GM12892 (cell line): ENCODE measurements around the gene MTHFR.

ENCODE experiments used
- DNase-seq: peaks from one replicate; pipeline ENCODE4 v3.0.0; 2011; ENCODE audit not compliant: insufficient read length
- FAIRE-seq: peaks from 2 replicates; lab custom pipeline; 2011; peaks lifted over from hg19 to GRCh38; lab: Jason Lieb, UNC
- POLR2A ChIP-seq: IDR thresholded peaks from 2 replicates; pipeline ENCODE4 v1.6.1; 2011; ENCODE audit warnings: low read depth, low read length, control low read depth
- POLR2AphosphoS5 ChIP-seq: IDR thresholded peaks from 2 replicates; pipeline ENCODE4 v1.6.1; 2011; ENCODE audit warnings: low read depth, low read length, control low read depth
- TAF1 ChIP-seq: IDR thresholded peaks from 2 replicates; pipeline ENCODE4 v1.6.1; 2011; ENCODE audit warnings: low read depth, mild to moderate bottlenecking, control low read depth, low read length, borderline replicate concordance

Gene MTHFR

DNA sequence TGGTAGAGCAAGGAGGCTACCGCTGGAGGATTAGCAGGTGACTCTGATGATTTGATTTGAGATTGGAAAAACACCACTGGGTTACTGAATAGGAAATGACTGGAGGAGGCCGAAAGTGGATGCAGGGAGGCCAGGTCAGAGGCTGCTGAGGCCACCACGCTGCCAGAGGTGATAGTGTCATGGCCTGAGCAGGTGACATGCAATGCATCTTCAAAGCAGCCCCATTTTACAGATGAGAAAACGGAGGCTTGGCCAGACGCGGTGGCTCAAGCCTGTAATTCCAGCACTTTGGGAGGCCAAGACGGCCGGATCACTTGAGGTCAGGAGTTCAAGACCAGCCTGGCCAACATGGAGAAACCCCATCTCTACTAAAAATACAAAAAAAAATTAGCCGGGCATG lies 31.0 kb downstream of the MTHFR start:
- DNase-seq = no peak
- TF ChIP-seq POLR2A (no peak), TAF1 (no peak), POLR2AphosphoS5 (no peak)
- FAIRE-seq = no peak

DNA sequence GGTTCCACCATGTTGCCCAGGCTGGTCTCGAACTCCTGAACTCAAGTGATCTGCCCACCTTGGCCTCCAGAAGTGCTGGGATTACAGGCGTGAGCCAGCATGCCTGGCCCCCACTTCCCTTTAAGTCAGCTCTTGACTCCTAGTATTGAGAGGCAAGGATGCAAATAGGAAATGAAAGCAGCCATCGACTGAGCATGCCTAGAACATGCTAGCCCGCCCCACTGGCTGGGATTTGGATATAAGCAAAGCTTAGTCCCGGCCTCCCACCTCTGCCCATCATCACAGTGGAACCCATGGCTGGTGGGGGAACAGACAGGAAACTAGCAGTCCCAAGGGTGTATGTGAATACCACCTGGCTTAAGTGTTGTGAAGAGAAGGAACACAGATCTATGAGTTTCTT lies 33.3 kb downstream of the MTHFR start:
- TF ChIP-seq POLR2AphosphoS5 (no peak), TAF1 (no peak), POLR2A (no peak)
- DNase-seq (no peak), FAIRE-seq (peak; percentile 73)

DNA sequence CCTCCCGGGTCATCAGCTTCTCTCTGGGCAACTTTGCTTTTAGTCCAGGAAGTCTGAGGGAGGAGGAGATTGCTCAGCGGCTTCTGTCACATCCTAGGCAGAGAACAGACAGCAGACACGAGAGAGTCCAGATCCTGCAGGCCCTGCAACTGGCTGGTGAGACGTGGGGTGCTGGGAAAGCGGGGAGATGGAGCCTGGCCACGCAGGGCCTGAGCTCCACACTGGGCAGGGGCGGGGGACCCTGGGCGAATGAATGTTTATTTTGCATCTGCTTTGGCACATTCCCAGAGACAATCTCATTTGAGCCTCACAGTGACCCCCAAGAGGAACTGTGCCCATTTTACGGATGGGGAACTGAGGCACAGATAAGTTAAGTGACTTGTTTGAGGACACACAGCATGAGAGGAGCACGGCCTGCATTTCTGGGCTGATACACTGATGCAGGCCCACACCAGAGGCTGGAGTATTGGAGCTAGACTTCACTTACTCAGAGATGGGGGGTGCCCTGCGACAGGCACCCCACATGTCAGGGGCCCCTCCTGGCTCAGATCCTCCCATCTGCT lies 34.2 kb downstream of the MTHFR start:
- TF ChIP-seq POLR2A (no peak), POLR2AphosphoS5 (no peak), TAF1 (no peak)
- FAIRE-seq (no peak), DNase-seq (no peak)

DNA sequence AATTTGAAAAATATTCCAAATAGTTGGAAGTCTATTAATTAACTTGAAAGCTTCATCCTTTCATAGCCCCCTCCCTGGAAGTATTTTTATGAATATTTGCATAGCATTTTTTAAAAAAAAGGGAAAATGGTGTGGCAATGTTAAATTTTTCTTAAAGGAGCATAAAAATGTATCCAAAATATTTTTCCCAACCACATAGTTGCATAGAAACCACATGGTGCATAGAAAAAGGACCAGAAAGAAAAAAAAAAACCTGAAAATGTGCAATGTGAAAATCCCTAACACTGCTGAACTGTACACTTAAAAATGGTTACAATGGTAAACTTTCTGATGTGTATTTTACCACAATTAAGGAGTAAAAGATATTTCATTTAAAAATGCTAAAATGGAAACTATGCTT lies 35.8 kb downstream of the MTHFR start:
- no peak for TF ChIP-seq POLR2A
- TF ChIP-seq POLR2AphosphoS5 = no peak
- no peak for TF ChIP-seq TAF1
- FAIRE-seq (no peak), DNase-seq (no peak)

DNA sequence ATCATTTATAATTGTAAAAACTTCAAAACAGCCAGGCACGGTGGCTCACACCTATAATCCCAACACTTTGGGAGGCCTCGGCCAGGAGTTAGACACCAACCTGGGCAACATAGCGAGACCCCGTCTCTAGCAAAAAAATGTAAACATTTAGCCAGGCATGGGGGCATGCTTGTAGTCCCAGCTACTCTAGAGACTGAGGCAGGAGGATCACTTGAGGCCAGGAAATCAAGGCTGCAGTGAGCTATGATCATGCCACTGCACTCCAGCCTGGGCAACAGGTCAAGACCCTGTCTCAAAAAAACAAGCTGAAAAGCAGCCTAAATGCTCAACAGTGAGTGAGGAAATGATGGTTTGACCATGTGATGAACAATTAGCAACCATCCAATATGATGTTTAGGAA lies 36.5 kb downstream of the MTHFR start:
- DNase-seq (no peak), FAIRE-seq (no peak)
- TF ChIP-seq TAF1 (no peak), POLR2A (no peak), POLR2AphosphoS5 (no peak)

DNA sequence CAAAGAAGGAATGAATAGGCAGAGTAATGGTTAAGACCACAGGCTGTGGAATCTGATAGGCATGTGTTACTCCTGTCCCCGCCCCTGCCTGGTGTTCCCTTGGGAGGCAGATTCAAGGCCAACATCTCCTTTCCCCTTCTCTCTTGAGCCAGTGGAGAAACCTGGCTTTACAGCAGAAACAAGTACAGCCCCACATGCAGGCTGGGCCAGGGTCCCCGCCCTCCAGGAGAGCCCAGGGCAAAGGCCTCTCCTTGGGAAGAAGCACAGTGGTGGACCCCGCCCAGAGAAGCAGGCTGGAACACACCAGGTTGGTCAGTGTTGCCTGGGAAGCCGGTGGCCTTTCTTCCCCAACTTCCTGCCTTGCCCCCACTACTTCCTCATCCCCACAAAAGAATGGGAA lies 36.9 kb downstream of the MTHFR start:
- DNase-seq (no peak), FAIRE-seq (no peak)
- TF ChIP-seq TAF1 (no peak), POLR2A (no peak), POLR2AphosphoS5 (no peak)

DNA sequence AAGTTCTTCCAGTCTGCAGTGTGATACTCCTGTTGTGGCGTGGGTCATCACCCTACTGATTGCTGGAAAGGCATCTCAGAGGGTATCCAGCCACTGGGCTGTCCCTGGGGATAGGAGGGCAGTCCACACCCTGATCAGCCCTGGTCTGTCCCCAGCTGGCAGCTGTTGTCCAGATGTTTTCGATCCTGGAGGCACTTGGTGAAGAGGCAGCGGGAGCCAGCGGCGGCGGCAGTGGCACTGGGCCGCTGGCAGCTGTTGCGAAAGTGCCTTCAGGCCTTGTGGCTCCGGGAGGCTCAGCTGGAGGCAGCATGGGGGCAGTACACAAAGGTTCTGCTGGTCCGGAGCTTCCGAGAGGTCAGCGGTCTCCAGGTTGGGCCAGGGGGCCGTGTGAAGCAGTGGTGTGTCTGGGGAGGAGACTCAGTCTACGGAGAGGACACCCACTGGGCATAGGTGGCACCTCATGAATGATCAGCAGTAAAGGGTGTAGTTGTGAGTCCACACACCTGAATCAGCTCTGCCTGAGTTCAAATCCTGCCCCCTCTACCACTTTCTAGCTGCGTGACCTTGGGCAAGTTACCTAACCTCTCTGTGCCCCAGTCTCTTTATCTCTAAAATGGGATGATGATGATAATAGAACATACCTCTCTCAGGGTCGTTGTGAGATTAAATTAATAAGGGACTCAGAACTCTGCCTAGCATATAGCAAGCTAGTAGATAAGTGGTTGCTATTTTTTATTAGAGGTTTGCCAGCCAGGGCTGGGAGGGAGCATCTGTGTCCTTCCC lies 37.7 kb downstream of the MTHFR start:
- no peak for TF ChIP-seq POLR2AphosphoS5
- no peak for TF ChIP-seq TAF1
- TF ChIP-seq POLR2A = no peak
- no peak for FAIRE-seq
- no peak for DNase-seq

DNA sequence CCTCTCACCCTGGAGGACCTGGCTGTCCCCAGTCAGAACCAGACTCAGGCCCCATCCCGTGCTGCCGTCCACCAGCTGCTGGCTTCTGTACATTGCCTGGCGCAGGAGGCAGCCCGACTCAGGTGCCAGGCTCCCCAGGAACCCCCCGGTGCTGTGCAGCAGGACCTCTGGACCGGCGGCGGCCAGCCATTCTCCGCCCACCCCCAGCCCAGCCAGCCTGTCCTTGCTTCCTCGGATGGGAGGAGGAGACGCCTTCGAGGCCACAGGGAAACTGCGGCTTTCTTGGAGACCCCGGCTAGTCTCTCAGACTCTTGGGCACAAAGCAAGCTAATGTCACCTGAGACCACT lies 39.4 kb downstream of the MTHFR start:
- TF ChIP-seq TAF1 (no peak), POLR2AphosphoS5 (no peak)
- no peak for FAIRE-seq
- DNase-seq = no peak

DNA sequence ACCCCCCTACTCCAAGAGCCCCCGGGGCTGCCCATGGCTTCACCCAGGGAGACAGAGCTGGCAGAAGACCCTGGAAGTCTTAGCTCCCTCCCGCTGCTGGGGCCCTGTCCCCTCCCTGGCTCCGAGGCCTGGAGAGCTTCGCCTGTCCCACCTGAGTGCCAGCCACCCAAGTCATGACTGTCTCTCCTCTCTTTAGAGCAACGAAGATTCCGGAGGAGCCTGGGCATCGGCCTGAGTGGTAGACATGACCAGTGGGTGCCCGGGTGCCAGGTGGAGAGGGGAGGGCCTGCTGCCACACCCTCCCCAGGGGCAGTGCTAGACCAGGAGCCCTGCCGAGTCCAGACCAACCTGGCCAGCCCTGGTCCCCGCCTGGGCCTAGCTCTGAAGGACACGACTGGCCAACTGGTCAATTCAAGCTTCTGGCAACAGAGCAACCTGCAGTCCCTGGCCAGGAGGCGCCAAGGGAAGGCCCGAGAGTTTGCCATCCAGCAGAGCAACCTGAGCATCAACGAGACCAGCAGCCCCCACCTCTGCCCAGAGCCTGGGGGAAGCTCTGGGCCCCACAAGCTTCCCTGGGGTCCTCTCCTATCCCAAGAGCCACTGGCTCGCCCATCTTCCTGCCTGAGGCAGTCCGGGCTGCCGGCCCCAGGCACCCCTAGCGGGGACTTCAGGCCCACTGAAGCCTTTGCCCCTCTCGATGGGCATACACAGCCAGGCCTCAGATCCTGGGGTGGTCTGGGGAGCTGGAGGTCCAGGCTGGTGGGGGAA lies 39.9 kb downstream of the MTHFR start:
- no peak for TF ChIP-seq TAF1
- no peak for TF ChIP-seq POLR2A
- no peak for TF ChIP-seq POLR2AphosphoS5
- DNase-seq (no peak), FAIRE-seq (no peak)

DNA sequence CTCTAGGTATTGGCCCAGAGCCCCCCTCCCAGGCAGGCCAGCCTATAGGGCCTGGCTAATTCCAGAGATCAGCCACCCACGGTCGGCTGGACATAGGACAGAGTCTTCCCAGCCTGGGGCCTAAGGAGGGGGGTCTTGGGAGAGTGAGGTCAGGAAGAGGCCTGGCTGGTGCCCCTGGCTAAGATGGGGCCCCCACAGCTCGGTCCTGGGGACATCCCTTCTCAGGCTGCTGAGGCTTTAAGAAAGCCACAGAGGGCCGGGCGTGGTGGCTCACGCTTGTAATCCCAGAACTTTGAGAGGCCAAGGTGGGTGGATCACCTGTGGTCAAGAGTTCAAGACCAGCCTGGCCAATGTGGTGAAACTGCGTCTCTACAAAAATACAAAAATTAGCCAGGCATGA lies 41.2 kb downstream of the MTHFR start:
- no peak for TF ChIP-seq POLR2A
- FAIRE-seq (no peak), DNase-seq (no peak)

DNA sequence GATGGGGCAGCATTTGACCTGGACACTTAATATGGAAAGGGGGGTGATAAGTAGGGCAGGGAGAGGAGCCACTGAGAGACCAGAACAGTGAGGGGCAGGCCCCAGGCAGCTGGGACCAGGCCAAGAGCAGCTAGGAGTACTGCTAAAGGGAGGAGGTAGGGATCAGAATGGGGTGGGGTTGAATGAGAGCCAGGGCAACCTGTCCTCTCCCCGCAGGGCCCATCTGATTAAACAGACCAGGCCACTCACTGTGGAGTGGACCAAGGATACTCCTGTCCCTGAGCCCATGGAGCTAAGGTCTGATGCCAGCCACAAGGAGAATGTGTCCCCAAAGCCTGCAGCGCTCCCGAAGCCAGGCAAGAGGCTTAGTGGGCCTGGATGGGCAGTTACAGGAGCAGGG lies 41.6 kb downstream of the MTHFR start:
- TF ChIP-seq POLR2A (no peak), POLR2AphosphoS5 (no peak), TAF1 (no peak)
- FAIRE-seq = no peak
- no peak for DNase-seq

DNA sequence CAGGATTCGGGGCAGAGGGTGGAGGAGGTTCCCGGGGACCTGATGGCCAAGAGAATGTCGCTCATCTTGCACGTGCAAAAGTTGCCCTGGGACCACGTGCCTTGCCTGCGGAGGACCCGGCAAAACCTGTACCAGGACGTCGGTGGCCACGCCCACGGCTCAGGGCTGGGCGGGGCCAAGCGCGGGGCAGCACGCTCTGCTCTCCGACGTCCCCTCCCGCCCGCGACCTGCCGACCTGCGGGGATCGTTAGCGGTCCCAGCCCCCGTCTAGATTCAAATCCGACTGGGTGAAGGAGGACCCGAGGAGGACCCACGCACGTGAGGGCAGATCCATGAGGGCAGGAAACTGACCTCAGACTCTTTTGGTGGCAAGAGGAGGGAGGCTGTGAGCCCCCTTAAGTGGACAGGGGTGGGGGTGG lies 43.8 kb downstream of the MTHFR start, which contains the start of gene C1orf167:
TSS of gene C1orf167 (plus strand) at position 206 of the 419 bp plus-strand sequence. CDS start 2,208 bp downstream, outside the sequence.
- FAIRE-seq (no peak), DNase-seq (no peak)
- TF ChIP-seq TAF1 (no peak), POLR2AphosphoS5 (no peak), POLR2A (no peak)
